PFSK-1 (cell line): ENCODE results near the gene ELAC2.

Experiments used
- FOXP2 ChIP-seq: optimal IDR thresholded peaks from 2 replicates; pipeline ENCODE3; 2011; ENCODE audit warnings: borderline replicate concordance, control low read depth, inconsistent platforms; ENCODE audit not compliant: insufficient read depth; ENCODE audit errors: extremely low read length, extremely low read depth
- POLR2AphosphoS5 ChIP-seq: IDR thresholded peaks from 2 replicates; pipeline ENCODE4 v1.6.1; 2012; ENCODE audit warnings: low read depth, mild to moderate bottlenecking, control low read depth, low read length, moderate library complexity
- SIN3A ChIP-seq: IDR thresholded peaks from 2 replicates; pipeline ENCODE4 v1.6.1; 2012; ENCODE audit warnings: mild to moderate bottlenecking, low read length, moderate library complexity, borderline replicate concordance; ENCODE audit not compliant: insufficient read depth
- TAF1 ChIP-seq: IDR thresholded peaks from 2 replicates; pipeline ENCODE4 v1.6.1; 2012; ENCODE audit warnings: low read length, control low read depth, borderline replicate concordance; ENCODE audit not compliant: insufficient read depth
- TF ChIP-seq, protein P1 (sequence below), 2 experiments: IDR thresholded peaks; 2 replicates each; pipeline versions ENCODE4 v1.6.1 to v1.8.0; 2011 to 2012; ENCODE audit warnings: low read depth in 2 of 2, low read length in 2 of 2, control low read depth in 1 of 2, inconsistent platforms in 1 of 2, mild to moderate bottlenecking in 1 of 2, moderate library complexity in 1 of 2; ENCODE audit not compliant: insufficient read depth in 1 of 2

Gene ELAC2

GRCh38 chr17:13024526-13025257, 6.9 kb upstream of the ELAC2 start:
- no peak for TF ChIP-seq POLR2AphosphoS5
- TF ChIP-seq FOXP2, result no peak

DNA sequence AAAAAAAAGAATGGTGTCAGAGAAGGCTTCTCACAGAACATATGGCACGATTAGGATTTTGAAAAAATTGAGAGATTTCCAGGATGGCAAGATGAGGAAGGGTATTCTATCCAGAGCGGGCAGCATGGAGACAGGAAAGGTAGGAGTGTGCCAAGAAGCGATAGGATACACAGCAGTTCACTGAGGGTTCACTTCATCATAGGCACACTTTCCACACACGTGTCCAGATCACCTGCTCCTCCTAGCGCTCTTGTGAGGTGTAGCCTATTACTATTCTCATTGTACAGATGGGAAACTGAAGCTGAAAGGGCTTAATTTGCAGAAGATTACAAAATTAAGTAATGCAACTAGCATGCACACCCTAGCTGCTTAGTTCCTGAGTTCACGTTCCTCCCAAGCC, 6.2 kb upstream of the ELAC2 start:
- TF ChIP-seq SIN3A (no peak), FOXP2 (no peak), POLR2AphosphoS5 (no peak), TAF1 (no peak)
- TF ChIP-seq, protein P1, sequence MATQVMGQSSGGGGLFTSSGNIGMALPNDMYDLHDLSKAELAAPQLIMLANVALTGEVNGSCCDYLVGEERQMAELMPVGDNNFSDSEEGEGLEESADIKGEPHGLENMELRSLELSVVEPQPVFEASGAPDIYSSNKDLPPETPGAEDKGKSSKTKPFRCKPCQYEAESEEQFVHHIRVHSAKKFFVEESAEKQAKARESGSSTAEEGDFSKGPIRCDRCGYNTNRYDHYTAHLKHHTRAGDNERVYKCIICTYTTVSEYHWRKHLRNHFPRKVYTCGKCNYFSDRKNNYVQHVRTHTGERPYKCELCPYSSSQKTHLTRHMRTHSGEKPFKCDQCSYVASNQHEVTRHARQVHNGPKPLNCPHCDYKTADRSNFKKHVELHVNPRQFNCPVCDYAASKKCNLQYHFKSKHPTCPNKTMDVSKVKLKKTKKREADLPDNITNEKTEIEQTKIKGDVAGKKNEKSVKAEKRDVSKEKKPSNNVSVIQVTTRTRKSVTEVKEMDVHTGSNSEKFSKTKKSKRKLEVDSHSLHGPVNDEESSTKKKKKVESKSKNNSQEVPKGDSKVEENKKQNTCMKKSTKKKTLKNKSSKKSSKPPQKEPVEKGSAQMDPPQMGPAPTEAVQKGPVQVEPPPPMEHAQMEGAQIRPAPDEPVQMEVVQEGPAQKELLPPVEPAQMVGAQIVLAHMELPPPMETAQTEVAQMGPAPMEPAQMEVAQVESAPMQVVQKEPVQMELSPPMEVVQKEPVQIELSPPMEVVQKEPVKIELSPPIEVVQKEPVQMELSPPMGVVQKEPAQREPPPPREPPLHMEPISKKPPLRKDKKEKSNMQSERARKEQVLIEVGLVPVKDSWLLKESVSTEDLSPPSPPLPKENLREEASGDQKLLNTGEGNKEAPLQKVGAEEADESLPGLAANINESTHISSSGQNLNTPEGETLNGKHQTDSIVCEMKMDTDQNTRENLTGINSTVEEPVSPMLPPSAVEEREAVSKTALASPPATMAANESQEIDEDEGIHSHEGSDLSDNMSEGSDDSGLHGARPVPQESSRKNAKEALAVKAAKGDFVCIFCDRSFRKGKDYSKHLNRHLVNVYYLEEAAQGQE (IDR thresholded peaks at IDR 0.05; ENCODE audit: insufficient read depth in 1 of 2, low read depth in 2 of 2, low read length in 2 of 2), result no peak

- peak; percentile 35; the same call in 1 of the 2 replicates for TF ChIP-seq TAF1
- TF ChIP-seq POLR2AphosphoS5, result no peak
Observed at GRCh38 chr17:13016881-13017654, 759 bp downstream of the ELAC2 start.

DNA sequence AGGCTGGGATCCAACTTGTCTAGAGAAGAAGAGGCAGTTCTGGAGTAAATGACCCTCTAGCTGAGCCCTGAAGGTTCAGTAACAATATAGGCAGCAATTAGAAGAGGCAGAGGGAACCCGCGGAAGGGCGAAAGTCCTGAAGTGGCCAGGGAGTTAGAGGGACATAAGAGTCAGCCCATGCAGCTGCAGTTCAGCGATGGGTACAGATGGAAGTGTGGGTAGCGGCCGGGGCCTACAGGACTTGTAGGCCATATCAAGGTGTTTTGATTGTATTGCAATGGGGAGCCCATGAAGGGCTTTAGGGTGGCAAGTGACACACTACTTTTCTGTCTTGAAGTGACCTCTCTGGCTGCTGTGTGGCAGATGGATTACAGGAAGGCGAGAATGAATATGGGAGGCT, 3.0 kb downstream of the ELAC2 start:
- no peak for TF ChIP-seq TAF1
- no peak for TF ChIP-seq SIN3A
- no peak for TF ChIP-seq POLR2AphosphoS5
- TF ChIP-seq FOXP2, result no peak
- TF ChIP-seq, protein P1 (IDR thresholded peaks at IDR 0.05; ENCODE audit: insufficient read depth in 1 of 2, low read depth in 2 of 2, low read length in 2 of 2), result no peak

- TF ChIP-seq, protein P1 (IDR thresholded peaks at IDR 0.05; ENCODE audit: insufficient read depth in 1 of 2, low read depth in 2 of 2, low read length in 2 of 2), result no peak
- TF ChIP-seq SIN3A (no peak), TAF1 (no peak), POLR2AphosphoS5 (no peak), FOXP2 (no peak)
Observed at GRCh38 chr17:13010959-13011358, 6.9 kb downstream of the ELAC2 start.

DNA sequence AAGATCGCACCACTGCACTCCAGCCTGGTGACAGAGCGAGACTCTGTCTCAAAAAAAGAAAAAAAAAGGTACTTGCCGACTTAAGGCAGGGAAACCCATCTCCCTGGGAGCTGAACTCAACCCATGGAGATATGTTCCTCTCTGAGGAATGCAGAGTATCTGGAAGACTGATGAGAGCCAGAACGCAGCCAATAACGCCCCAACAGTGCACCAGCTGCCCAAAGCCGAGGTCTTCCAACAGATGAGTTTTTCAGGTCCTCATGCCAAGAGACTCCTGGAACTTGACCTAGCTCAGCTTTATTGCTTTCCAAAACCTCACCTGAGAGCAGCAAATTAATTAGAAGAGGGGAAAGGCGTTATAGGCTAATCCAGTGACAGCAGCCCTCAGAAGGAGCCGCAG, 9.4 kb downstream of the ELAC2 start:
- no peak for TF ChIP-seq FOXP2
- no peak for TF ChIP-seq POLR2AphosphoS5
- TF ChIP-seq SIN3A, result no peak
- TF ChIP-seq, protein P1 (IDR thresholded peaks at IDR 0.05; ENCODE audit: insufficient read depth in 1 of 2, low read depth in 2 of 2, low read length in 2 of 2), result no peak
- no peak for TF ChIP-seq TAF1
